Measurements from ENCODE around the gene FARS2. TPM values are rescaled to one million over a fixed set of nuclear protein-coding genes. Genes with fewer than 3 reads are reported as not detected.
"Not testable (repeated sequence)": the region's sequence is repeated elsewhere in the genome, so short reads cannot be mapped to it uniquely, and the experiment has no call there.

Gene FARS2
- polyA plus RNA-seq, 3 donors: 21.5 to 22.5 (median 21.5) TPM

- no peak for DNase-seq (ENCODE audit: low read depth in 3 of 3, low spot score in 2 of 3)
Observed at GRCh38 chr6:5674721-5675120, 413.4 kb downstream of the FARS2 start.

GRCh38 chr6:5676701-5677100 is 415.4 kb downstream of the FARS2 start:
- DNase-seq (ENCODE audit: low read depth in 3 of 3, low spot score in 2 of 3): no peak

GRCh38 chr6:5677219-5678000 is 416.1 kb downstream of the FARS2 start:
- DNase-seq (ENCODE audit: low read depth in 3 of 3, low spot score in 2 of 3): no peak

DNA sequence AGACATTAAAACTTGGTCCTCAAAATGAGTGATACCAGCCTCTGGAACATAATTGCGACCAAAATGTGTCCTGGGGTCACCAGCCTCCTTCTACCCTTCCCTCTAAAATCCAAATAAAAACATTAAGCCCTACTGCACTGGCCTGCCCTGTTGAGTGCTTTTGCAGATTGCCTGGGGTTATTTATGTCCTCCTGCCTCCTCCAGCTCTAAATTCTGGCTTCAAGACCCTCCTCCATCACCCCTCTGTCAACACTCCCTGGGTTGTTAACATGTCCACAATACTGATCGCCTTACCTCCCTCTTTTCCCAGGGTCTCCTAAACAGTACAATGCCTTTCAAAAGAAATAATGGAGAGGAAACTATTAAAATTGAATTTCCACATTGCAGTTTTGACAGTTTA is 418.0 kb downstream of the FARS2 start:
- no peak for DNase-seq (ENCODE audit: low read depth in 3 of 3, low spot score in 2 of 3)

DNA sequence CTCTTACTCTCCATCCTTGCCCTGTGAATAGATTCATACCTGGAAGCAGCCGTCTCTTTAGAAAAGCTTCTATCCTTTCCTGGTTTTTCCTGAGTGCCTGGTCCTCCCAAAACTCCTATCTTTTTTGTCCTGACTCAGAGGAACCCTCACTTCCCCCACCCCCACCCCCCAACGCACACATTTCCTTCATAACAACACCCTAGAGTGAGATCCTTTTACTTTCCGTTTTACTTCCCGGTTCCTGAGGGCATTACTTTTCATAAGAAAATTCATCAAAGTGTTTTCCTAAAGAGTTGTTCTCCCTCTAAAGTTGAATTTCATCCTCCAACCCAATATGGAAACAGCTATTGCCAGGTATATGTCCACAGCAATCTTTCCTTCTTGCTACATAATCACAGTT is 418.4 kb downstream of the FARS2 start:
- no peak for DNase-seq (ENCODE audit: low read depth in 3 of 3, low spot score in 2 of 3)

GRCh38 chr6:5680095-5680494 is 418.8 kb downstream of the FARS2 start:
- DNase-seq (ENCODE audit: low read depth in 3 of 3, low spot score in 2 of 3): no peak

DNA sequence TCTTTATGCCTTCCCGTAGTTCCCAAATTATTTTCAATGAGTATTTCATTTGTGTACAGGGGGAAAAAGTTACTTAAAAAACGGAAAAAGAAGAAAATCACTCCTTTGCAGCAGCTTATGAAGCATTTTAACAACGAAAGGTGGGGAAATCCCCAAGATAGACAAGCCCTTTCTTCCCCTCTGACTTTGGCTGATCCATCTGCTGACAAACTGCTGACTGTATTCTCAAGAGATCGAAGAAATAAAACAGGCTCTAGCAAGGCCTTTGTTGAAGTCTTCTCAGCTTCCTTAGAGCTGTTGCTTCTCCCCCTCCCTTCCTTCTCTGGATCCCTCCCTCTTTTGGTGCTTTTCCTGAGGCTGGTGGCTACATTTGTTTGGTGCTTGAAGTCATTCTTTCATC is 420.2 kb downstream of the FARS2 start:
- no peak for DNase-seq (ENCODE audit: low read depth in 3 of 3, low spot score in 2 of 3)

DNA sequence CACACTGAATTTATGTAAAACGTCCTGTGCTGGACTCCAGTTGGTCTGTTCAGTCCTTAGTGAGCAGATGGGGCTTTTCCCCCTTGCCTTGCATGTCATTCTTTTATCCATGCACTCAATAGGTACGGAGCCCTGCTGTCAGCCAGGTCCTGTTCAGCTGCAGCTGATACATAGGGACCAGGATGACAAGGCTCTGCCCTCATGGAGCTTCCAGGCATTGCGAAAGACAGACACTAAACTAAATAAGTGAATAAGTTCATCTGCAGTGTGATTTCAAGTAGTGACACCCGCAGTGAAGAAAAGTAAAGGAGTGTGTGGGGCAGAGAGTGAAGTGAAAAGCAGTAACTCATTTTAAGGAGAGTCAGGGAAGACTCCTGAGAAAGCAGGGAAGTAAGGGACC is 421.2 kb downstream of the FARS2 start:
- no peak for DNase-seq (ENCODE audit: low read depth in 3 of 3, low spot score in 2 of 3)

GRCh38 chr6:5683747-5684146 is 422.4 kb downstream of the FARS2 start:
- DNase-seq (ENCODE audit: low read depth in 3 of 3, low spot score in 2 of 3): not testable (repeated sequence)

- DNase-seq (ENCODE audit: low read depth in 3 of 3, low spot score in 2 of 3): no peak
Observed at GRCh38 chr6:5684320-5685053, 423.2 kb downstream of the FARS2 start.

DNA sequence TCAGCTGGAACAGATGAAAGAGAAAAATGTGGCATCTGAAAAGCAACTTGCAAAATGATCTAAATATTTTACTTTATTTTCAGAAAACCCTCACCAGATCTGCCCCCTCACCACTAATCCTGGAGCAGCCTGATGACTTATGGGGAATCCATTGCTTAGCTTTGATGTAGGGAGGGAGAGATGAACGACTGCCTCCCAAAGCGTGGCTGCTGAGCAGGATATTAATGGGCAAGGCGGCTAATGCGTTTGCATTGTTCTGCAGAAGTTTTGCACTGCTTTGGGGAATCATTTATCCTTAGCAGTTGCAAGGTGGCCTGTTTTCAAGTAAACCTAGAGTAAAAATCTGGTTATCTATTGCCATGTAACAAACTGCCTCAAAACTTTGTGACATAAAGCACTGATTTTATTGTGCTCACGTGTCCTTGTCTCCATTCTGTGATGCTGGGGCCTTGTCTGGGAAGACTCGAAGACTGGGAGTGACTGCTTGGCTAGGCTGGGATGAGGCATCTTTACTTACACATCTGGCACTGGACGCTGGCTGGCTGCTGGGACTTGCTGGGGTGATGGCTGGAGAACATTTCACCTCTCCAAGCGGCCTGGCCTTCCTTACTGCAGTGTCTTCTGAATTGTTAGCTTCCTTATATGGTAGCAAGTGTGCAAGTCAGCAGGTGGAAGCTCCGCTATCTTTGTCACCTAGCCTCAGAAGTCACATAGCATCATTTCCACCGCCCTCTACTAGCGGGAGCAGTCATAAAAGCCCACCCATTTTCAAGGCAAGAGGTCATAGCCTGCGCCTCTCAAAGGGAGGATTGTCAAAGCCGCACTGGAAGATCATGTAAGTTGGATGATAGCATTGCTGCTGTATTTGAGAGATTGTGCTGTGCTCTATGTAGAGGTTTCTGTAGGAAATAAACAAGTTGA is 432.2 kb downstream of the FARS2 start:
- no peak for DNase-seq (ENCODE audit: low read depth in 3 of 3, low spot score in 2 of 3)

DNA sequence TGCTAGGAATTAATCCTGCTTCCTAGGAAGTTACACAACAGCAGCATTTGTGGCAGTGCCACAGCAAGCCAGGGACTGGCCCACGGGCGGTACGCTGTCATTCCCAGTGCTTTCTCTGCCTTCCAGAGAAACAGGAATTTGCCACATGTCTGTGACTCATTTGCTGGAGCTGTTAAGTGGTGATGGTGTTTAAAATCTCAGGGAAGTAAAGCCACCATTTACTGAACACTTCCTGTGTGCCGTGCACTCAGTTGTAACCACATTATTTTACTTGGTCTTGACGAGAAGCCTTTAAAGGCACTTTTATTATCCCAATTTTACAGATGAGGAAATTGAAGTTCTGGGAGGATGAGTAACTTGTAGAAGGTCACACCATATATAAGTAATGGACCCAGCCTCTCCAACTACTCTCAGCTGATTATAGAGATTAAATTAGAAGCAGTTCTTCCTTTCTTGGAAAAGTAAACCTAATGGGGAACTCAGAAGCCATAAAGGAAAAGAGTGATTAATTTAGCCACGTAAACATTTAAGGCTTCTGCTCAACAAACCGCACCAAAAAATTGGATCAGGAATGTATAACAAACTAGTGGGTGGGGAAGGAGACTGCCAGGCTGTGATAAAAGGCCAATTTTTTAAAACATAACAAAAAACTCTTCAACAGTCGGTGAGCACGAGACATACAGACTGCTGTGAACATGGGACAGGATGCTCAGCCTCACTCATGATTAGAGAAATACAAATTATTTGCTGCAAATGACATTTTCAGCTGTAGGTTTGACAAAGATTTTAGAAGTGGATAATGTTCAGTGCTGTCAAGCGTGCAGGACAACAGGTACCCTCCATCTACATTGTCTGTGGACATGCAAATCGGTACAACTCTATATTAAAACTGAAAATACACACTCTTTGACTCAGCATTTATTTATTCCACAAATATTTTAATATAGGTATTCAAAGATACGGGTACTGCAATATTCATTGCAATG is 434.2 kb downstream of the FARS2 start:
- no peak for DNase-seq (ENCODE audit: low read depth in 3 of 3, low spot score in 2 of 3)

- no peak for DNase-seq (ENCODE audit: low read depth in 3 of 3, low spot score in 2 of 3)
Observed at GRCh38 chr6:5697508-5697907, 436.2 kb downstream of the FARS2 start.

GRCh38 chr6:5698318-5698717 is 437.0 kb downstream of the FARS2 start:
- DNase-seq (ENCODE audit: low read depth in 3 of 3, low spot score in 2 of 3): no peak

DNA sequence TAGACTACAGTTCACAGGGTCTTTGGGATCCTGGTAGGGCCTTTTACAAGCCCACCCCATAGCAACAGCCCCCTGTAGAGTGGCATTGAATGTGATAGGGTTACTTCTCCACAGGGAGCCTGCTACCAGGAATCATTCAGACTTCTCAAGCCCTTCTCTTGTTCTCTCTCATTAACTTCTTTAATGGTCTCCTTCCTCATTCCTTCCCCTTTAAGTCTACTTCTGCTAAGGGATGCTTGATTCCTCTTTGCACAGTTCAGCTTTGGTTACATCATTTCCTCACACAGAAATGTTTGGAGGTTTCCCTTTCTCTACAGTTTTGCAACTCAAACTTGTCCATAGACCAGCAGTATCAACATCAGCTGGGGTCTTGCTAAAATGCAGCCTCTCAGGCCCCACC is 437.8 kb downstream of the FARS2 start:
- not testable (repeated sequence) for DNase-seq (ENCODE audit: low read depth in 3 of 3, low spot score in 2 of 3)

DNA sequence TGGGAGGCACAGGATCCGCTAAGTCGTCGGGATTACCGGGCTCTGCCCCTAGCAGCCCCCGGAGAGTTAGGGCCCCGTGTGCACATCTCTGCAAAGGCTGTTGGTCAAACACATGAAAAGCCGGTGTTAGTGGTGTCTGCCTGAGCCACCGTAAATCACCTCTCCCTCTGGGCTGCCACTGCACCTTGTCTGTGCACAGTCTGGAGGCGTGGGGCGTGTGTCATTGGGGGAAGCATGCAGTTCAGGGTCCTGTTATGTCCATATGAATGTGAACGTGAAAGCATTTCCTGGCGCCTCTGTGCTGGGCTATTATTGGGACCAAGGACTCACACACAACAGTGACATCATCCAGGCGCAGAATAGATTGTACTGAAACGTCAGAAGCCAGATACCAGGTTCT is 439.9 kb downstream of the FARS2 start:
- DNase-seq (ENCODE audit: low read depth in 3 of 3, low spot score in 2 of 3): no peak

GRCh38 chr6:5704708-5705107 is 443.4 kb downstream of the FARS2 start:
- no peak for DNase-seq (ENCODE audit: low read depth in 3 of 3, low spot score in 2 of 3)

GRCh38 chr6:5705252-5705651 is 443.9 kb downstream of the FARS2 start:
- DNase-seq (ENCODE audit: low read depth in 3 of 3, low spot score in 2 of 3): no peak

- no peak for DNase-seq (ENCODE audit: low read depth in 3 of 3, low spot score in 2 of 3)
Observed at GRCh38 chr6:5706124-5707033, 445.1 kb downstream of the FARS2 start.
